ENCODE results near the gene STAU1.
"Not testable (repeated sequence)": the region's sequence is repeated elsewhere in the genome, so short reads cannot be mapped to it uniquely, and the experiment has no call there.

Gene STAU1

GRCh38 chr20:49187851-49188641 lies at the start of gene STAU1:
Gene STAU1 (minus strand): TSS chr20:49188334. CDS start chr20:49166201, 22,133 bp downstream.
- peak; percentile 56 for DNase-seq

DNA sequence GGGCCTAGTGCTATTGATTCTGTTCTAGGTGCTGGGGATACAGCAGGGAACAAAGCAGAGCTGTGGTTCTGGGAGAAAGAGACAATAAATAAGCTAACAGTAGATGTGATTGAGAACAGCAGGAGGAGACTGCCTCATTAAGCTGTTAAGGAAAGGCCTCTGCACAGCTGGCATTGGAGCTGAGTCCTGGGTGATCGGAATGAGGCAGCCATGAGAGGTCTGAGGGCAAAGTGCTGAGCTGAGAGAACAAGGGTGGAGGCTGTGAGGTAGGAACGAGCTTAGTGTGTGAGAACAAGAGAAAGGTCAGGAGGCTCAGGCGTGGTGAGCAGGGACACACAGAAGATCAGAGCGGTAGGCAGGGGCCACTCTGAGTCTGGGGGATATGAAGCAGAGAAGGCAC lies 49.4 kb upstream of the STAU1 start:
- no peak for DNase-seq

GRCh38 chr20:49236301-49236700 lies 48.2 kb upstream of the STAU1 start:
- no peak for DNase-seq

DNA sequence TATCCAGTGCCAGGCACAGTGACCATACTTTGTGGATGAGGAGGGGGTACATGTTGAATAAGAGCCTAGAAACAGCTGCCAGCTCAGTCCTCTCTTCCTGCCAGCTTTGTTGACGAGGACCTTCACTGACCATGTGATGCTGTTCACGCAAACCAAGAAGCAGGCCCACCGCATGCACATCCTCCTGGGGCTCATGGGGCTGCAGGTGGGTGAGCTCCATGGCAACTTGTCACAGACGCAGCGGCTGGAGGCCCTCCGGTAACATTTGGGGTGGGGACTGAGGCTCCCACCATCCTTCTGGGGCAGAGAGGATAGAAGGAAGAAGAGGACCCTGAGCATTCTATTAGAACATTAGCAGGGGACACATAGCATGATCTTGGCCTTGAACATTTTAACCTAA lies 46.7 kb upstream of the STAU1 start:
- DNase-seq: no peak

DNA sequence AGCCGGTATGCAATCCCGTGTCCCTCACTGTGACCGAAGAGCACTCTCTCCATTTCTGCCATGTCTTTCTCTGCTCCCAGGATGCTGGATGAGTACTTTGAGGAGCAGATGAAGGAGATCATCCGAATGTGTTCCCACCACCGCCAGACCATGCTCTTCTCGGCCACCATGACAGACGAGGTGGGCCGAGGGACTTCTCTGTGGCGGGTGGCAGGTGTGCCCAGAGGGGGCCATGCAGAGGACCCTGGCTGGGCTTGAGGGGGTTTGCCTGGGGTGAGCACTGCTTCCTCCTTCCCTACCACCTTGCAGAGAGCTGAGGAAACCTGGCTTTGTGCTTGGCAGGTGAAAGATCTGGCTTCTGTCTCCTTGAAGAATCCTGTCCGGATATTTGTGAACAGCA lies 45.1 kb upstream of the STAU1 start:
- no peak for DNase-seq

- no peak for DNase-seq
Observed at GRCh38 chr20:49231471-49231870, 43.3 kb upstream of the STAU1 start.

- DNase-seq: no peak
Observed at GRCh38 chr20:49230561-49231133, 42.5 kb upstream of the STAU1 start.

- no peak for DNase-seq
Observed at GRCh38 chr20:49230021-49230420, 41.9 kb upstream of the STAU1 start.

GRCh38 chr20:49229381-49229780 lies 41.2 kb upstream of the STAU1 start:
- DNase-seq: no peak

- no peak for DNase-seq
Observed at GRCh38 chr20:49228676-49229075, 40.5 kb upstream of the STAU1 start.

GRCh38 chr20:49225896-49226295 lies 37.8 kb upstream of the STAU1 start:
- DNase-seq: no peak

DNA sequence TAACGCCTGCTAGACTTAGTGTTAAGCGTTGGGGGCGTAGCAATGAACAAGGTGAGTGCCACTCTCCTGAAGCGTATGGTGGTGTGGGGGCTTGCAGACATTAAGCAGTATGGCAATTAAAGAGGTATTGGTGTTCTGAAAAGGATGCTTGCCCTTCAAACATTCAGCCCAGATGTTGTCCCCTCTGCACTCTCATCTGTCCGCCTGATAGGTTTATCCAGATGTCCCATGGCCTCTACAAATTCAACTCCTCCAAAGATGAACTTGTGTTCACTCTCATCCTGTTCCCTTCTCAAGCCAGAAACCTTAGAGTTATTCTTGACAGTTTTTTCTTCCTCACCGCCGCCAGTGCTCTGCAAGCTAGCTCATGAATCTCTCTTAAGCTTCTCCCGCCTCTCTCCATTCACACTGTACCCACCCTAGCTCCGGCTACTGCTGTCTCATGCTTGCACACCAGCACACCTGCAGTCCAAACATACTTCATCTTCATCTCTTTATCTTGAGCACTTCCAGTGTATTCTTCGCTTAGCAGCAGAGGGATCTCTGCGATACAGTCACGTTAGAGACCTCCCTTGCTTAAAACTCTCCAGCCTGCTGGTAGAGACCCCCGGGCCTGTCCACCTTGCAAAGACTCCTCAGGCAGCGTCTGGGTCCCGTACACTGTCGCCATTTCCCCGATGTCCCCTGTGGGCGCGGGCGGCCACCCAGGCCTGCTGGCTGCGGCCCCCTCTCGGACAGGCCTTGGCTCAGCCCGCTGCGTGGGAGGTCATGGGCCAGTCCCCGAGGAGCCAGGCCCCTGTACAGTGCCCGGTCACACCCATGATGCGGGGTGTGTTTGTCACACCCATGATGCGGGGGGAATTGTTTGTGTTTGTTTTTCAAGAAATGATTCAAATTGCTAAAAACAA lies 32.0 kb upstream of the STAU1 start:
- DNase-seq: no peak

- peak; percentile 96 for DNase-seq
Observed at GRCh38 chr20:49219091-49219923, 31.2 kb upstream of the STAU1 start, which contains the start of gene DDX27. Gene DDX27 (plus strand): TSS chr20:49219416. CDS start chr20:49219449, 33 bp downstream.

DNA sequence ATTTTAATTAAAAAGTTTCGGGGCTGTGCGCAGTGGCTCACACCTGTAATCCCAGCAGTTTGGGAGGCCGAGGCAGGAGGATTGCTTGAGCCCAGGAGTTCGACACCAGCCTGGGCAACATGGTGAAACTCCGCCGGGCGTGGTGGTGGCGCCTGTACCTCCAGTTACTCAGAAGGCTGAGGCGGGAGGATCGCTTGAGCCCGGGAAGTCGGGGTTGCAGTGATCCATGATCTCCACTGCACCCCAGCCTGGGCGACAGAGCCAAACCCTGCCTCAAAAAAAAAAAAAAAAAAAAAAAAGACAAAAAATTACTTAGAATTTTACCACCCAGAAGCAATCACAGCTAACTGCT lies 30.6 kb upstream of the STAU1 start:
- DNase-seq: not testable (repeated sequence)

- peak; percentile 73 for DNase-seq
Observed at GRCh38 chr20:49216991-49217578, 29.0 kb upstream of the STAU1 start.

DNA sequence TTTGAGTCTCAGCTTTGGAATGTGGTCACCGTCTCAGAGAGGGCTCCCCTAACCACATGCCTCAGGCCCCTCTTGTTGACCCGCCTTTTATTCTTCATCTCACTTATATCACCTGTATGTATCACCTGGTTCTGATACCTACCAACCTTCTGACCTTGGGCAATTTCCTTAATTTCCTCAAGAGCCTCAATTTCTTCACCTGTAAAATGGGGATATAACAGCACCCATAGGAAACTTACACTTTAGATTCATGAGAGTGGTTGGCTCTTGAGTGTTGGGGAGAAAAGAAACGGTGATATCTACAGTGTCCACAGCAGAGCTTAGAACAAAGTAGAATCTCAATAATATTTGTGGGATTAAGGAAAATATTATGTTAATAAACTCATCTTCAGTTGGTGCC lies 27.1 kb upstream of the STAU1 start:
- DNase-seq: no peak

- DNase-seq: no peak
Observed at GRCh38 chr20:49214571-49214970, 26.4 kb upstream of the STAU1 start.

DNA sequence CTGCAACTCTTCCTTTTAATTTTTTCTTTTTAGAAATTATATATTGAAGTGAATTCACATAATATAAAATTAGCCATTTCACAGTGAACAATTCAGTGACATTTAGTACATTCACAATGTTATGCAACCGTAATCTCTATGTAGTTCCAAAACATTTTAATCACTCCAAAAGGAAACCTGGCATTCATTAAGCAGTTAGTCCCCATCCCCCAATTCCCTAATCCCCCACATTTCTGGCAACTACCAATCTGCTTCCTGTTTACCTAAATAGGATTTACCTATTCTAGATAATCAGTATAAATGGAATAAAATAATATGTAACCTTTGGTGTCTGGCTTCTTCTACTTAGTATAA lies 22.6 kb upstream of the STAU1 start:
- no peak for DNase-seq

GRCh38 chr20:49210101-49210756 lies 22.1 kb upstream of the STAU1 start:
- no peak for DNase-seq

DNA sequence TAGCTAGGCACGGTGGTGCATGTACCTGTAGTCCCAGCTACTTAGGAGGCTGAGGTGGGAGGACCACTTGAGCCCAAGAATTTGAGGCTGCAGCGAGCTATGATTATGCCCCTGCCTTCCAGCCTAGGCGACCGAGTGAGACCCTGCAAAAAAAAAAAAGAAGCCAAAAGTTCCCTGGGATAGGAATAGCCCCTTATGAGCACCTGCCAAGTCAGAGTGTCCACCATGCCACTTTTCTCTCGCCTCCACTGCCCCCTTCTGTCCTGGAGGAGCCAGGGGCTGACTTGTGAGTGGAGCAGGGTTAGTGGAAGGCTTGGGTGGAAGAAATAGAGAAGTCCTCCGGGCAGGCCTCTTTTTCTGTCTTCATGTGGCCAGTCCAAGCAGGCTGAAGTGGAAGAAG lies 18.9 kb upstream of the STAU1 start:
- no peak for DNase-seq

- DNase-seq: no peak
Observed at GRCh38 chr20:49203746-49204145, 15.6 kb upstream of the STAU1 start.

DNA sequence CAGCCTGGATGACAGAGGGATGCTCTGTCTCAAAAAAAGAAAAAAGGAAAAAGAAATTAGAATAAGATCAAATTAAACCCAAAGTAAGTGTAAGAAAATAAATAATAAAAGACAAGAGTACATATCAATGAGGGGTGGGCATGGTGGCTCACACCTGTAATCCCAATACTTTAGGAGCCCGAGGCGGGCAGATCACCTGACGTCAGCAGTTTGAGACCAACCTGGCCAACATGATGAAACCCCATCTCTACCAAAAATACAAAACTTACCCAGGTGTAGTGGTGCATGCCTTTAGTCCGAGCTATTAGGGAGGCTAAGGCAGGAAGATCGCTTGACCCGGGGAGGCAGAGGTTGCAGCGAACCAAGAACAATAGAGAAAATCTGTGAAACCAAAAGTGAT lies 14.9 kb upstream of the STAU1 start:
- DNase-seq: no peak
